ENCODE measurements around the gene NBAS. TPM values are rescaled to one million over a fixed set of nuclear protein-coding genes. Genes with fewer than 3 reads are reported as not detected.

The NBAS gene
- total RNA-seq, 1 donor from 2014 or later, result 29.7 TPM

- DNase-seq (ENCODE audit: low spot score), result no peak
These were observed 387.6 kb downstream of the NBAS start for GRCh38 chr2:15173501-15173900.

DNA sequence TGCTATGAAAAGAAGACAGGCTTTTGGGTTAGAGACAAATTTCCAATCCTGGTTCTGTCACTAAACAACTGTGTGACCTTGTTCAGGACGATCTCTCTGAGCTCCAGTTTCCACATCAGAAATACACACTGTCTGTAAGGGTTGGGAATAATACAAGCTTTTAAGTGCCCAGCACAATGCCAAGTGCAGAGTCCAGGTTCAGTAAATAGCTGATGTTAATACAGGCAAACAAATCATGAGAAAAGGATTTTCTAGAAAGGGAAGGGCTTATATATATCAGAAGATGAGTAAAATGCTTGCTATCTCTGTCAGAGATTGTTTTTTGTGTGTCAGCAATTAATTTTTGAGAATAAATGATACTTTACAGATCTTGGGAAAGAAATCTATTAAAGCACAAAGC is 388.3 kb downstream of the NBAS start:
- DNase-seq (ENCODE audit: low spot score), result no peak

DNA sequence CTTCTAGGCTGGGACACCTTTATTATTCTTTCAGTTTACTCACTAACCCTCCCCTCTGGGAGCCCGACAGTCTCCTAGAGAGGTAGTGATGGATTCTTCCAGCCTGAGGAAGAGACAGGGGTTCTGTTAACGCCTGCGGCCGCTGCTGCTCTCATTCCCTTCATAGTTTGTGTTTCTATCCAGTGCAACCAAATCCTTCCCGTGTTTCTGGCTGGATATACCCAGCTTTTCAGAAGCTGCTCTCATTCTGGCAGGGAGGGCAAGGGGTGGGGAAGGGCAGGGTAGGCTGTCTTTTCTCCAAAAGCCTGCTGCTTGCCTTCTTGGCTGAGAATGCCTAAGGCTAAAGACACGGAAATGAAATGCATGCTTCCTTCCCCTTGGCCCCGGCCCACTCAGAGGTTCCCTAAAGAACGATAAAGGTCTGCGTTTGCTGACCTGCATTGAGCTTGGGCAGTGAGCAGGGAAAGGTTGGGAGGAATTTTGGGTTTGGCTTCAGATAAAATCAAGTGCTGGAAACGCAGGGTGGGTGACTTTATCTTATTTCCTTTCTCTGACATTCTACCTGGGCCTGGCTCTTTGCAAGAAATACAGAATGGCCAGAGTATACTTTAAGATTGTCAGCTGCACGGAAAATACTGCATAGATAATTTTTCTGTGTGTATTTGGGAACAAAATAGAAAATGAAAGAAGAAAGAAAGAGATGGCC is 390.9 kb downstream of the NBAS start:
- no peak for DNase-seq (ENCODE audit: low spot score)

DNA sequence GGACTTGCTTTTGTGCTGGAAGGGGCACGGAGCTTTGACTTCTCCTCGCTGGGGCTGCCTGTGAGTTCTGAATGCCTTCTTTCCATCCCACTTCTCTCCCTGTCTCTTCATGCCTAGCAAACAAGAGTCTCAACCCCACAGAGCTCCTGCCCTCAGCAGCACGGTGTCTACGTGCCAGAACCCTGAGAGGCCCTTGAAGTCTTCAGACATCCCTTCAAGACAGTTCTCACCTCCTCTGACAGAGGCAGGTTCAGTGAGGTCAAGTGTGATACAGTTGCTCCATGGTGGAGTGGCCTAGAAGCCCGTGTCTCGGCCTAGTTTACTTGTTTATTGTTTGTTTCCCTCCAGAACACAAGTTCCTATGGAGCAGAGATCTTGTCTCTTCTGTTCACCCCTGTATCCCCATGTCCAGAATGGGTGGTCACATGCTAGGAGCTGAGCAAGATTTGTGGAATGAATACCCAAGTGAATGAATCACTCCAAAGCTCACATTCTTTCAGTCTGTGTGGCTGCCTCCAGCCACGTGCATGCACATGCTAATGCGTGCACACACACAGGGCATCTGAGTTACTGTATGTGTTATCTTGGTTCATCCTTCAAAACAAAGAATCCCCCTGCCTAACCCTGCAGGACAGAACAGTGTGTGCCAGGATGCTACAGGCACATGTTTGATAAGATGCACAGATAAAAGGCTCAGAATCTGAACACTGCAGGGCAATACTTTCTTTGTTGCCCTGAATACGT is 391.6 kb downstream of the NBAS start:
- DNase-seq (ENCODE audit: low spot score), result no peak

DNA sequence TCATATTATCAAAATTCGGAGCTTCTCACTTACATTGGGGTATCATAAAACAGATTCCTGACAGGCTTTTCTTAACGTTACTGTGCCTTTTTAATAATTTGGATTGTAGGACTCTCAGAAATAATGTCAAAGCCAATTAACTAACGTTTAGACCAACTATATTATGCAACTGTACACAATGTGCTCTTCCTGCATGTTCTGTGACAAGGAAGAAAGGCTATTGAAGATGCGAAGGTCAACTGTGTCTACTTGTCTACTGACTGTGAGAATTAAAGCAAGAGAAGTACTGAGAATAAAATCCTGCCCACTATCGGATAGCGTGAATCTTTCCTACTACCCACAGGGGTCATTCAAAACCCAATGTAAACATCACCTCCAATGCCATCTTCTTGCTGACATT is 393.0 kb downstream of the NBAS start:
- DNase-seq (ENCODE audit: low spot score), result no peak

- no peak for DNase-seq (ENCODE audit: low spot score)
These were observed 394.3 kb downstream of the NBAS start for GRCh38 chr2:15166878-15167277.

GRCh38 chr2:15163326-15163725 is 397.8 kb downstream of the NBAS start:
- DNase-seq (ENCODE audit: low spot score), result no peak

DNA sequence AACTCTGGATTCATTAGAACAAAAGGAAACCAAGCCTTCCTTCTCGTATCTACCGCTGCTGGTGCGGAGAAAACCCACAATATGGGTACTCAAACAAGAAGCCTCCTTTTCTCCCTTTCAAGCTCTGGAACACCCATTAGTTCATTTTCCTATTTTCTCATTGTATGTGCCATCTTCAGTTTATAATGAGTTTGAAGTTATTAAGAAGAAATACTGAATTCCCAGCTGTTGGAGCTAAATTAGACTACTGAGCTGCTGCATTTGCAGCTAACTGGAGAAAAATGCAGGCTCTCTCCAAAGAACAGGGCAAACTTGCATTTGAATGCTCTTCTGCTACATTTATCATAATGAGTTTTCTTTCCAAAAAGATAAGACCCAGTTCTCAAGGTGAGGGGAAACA is 398.5 kb downstream of the NBAS start:
- no peak for DNase-seq (ENCODE audit: low spot score)

GRCh38 chr2:15160201-15160991 is 400.7 kb downstream of the NBAS start:
- no peak for DNase-seq (ENCODE audit: low spot score)

DNA sequence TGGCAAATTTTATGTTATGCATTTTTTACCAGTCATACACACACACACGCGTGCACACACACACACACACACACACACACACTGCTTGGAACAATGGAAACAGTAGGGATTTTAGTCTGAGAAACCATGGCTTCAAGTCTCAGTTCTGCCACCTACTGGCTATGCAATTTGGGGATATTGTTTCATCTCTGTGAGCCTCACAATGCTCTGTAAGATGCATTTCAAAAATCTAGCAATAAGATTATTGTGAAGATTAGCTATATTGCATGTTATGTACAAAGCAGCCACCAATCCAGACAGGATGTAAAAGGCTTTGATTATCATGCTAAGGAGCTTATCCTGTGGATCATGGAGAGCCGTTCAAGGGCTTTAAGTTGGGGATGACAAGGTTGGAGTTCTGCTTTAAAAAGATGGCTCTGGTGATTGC is 401.4 kb downstream of the NBAS start:
- no peak for DNase-seq (ENCODE audit: low spot score)

DNA sequence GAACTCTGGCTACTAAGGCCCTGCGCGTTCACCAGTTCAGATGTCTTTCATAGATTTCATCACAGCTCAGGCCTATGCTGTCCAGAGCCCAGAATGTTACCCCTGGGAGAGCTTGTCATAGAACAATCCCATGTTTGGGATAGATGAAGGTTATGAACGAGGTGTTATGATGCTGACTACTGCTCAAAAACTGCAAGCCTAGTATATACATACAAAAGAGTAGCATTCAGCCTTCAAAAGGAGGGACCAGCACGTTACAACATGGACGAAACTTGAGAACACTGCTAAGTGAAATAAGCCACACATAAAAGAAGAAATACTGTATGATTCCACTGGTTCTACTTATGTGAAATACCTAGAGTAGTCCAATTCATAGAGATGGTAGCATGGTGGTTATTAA is 401.9 kb downstream of the NBAS start:
- no peak for DNase-seq (ENCODE audit: low spot score)

DNA sequence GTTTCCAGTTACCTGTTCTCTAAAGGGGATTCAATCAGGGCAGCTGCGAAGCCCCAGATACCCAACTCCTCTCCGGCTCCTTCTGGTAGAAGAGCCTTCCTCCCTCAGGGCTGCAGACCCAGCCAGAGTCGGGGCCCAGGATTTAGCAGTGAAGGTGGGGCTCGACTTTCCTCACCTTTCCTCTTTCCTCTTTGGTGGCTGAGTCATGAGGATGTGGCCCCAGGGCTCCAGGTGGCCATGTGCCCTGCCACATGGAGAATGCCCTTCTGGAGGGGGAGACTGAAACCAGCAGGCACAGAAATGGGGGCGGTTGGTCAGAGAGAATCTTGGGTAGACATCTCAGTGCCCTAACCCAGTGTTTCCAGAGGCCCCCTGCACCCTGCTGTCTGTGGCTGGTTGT is 402.6 kb downstream of the NBAS start:
- no peak for DNase-seq (ENCODE audit: low spot score)

DNA sequence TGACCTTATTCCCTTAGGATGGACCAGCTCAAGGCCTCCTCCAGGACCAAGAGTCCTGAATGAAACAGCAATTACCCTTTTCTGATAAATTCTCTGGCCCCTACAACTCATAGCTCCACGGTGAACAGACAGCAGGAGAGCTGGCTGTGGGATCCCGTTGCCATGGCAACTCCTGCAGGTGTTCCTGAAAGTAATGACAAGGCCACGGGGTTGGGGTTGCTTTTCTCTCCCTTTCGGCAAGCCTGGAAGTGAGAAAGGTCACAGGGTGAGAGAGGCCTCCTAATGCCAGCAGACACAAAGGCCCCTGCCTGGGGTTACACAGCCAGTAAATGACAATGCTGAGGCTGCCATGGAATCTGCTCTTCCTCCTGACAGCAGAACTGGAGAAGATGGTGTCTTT is 403.0 kb downstream of the NBAS start:
- DNase-seq (ENCODE audit: low spot score), result no peak

GRCh38 chr2:15155959-15156574 is 405.1 kb downstream of the NBAS start:
- no peak for DNase-seq (ENCODE audit: low spot score)

DNA sequence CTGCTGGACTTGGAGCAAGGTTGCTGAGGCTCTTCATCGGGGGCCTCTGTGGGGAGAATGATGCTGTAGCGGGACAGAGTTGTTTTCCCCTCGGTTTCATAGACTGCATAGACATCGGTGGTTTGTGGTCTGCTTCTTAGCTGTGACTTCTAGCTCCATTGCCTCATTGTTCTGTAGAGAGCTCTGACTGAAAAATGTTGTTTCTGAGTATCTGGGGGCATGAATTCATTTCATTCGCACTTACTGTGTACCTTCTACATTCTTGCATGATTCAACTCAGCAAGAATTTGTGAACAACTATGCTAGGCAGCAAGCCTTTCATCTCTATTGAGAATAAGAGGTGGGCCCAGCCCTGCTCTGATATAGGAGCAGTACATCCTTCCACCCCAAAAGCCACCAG is 406.8 kb downstream of the NBAS start:
- DNase-seq (ENCODE audit: low spot score), result no peak

DNA sequence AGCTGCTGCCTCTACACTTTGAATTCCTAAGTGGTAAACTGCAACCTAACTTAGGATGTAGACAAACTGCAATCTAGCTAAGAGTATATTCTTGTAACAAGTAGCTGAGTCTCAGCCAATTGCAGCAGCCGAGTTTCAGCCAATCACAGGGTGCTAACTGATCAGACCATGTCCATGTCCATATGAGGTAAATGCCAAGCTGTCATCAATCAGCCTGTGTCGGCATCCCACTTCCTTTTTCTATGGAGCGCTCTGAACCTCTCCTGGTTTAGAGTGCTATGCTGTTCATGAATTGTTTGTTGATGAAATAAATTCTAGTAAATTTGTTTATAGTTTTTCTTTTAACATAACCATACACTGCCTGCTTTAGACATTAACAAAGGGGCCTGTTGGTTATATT is 408.8 kb downstream of the NBAS start:
- DNase-seq (ENCODE audit: low spot score), result no peak

DNA sequence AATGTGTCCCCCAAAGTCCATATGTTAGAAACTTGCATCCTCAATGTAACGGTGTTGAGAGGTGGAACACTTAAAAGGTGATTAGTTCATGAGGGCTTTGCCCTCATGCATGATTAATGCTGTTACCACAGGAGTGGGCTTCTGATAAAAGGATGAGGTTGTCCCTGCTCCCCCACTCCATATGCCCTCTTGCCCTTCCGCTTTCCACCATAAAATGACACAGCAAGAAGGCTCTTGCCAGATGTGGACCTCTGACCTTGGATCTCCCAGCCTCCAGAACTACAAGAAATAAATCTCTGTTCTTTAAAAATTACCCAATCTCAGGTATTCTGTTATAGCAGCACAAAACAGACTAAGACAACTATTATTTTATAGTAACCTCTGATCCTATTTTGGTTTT is 412.1 kb downstream of the NBAS start:
- DNase-seq (ENCODE audit: low spot score), result no peak

DNA sequence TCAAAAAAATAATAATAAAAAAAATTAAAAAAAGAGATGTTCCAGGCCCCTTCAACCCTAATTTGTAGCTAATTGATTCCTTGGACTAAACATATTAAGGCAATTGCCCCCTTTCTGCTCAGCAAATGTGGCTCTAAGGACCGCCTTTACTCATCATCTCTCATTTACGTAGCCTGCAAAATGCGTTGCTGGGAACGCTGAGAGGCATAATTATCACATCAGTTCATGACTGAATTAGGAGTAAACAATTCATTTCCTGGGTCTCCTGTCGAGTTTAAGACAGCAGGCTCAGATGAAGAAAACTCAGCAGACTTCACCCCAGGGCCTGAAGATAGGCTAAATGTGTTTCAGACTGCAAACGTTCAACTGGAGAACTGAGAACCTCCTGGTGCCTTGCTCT is 413.5 kb downstream of the NBAS start:
- DNase-seq (ENCODE audit: low spot score), result no peak

DNA sequence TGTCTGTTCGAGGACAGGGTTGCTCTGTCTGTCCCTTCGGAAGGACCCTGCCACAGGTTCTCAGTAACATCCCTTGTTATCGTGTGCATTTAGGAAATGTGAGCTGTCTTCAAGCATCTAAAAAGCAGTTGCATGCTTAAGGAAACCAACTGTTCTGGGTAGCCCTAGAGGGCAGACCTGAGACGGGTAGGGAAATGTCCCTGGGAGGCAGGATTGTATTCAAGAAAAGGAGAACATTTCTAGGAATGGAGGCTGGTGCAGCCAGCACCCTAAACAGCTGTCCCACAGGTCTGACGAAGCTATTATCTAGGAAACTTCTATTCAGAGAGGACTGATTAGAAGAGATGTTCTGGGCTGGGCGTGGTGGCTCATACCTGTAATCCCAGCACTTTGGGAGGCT is 414.2 kb downstream of the NBAS start:
- DNase-seq (ENCODE audit: low spot score), result no peak

DNA sequence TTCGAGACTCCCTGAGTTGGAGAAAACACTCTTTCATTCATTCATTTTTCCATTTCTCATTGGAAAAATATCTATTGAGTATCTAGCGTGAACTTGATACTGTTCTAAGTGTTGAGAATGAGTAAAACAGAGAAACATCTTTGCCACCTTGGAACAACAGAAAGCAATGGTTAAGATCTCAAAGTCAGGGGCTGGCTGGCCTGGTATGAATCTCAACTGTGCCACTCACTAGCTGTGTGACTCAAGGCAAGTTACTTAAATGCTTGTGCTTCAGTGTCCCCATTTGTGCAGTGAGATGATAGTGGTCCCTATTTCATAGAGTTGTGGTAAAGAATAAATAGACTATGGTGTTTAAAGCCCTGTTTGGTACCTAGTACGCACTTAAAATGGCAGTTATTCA is 415.2 kb downstream of the NBAS start:
- DNase-seq (ENCODE audit: low spot score), result no peak

GRCh38 chr2:15145046-15145817 is 415.9 kb downstream of the NBAS start:
- no peak for DNase-seq (ENCODE audit: low spot score)

Measured in mesenteric fat pad (tissue), 1 donor.